SU-DHL-6 (cell line): ENCODE results near the gene CDH3.

Source experiments
- H2AFZ ChIP-seq: fragments of 200-600 bp; sonication (generic); 2 replicates; pipeline ENCODE4 v1.6.1; 2014; ENCODE audit warnings: low read depth, mild to moderate bottlenecking, moderate library complexity, mixed read lengths, antibody characterized with exemption, low read length; ENCODE audit not compliant: severe bottlenecking
- H3F3A ChIP-seq: fragments of 200-600 bp; shearing (Covaris generic); 2 replicates; pipeline ENCODE4 v1.6.0; 2016; ENCODE audit warnings: antibody characterized with exemption, mild to moderate bottlenecking; ENCODE audit not compliant: insufficient read depth
- H3K27ac ChIP-seq: fragments of 200-600 bp; sonication (generic); 2 replicates; pipeline ENCODE4 v1.5.1; 2016; ENCODE audit warnings: low read depth, mild to moderate bottlenecking, low read length, moderate library complexity, mixed read lengths
- H3K27me3 ChIP-seq: fragments of 200-600 bp; sonication (generic), shearing (Covaris generic); 2 replicates; pipeline ENCODE4 v1.6.0; 2014; ENCODE audit warnings: mild to moderate bottlenecking, low read length
- H3K36me3 ChIP-seq: fragments of 200-600 bp; sonication (generic); 2 replicates; pipeline ENCODE4 v1.6.1; 2014; ENCODE audit warnings: mild to moderate bottlenecking, low read length, mixed read lengths
- H3K4me2 ChIP-seq: fragments of 300-600, 200-600 bp; shearing (Covaris generic), sonication (generic); 2 replicates; pipeline ENCODE4 v1.6.0; 2014; ENCODE audit warnings: low read length, low read depth, mild to moderate bottlenecking; ENCODE audit not compliant: poor library complexity, severe bottlenecking
- H3K4me3 ChIP-seq: fragments of 200-600 bp; sonication (generic); 2 replicates; pipeline ENCODE4 v1.5.1; 2014; ENCODE audit warnings: antibody characterized with exemption, low read length, mild to moderate bottlenecking, mixed read lengths; ENCODE audit not compliant: insufficient read depth, poor library complexity, severe bottlenecking
- H3K79me2 ChIP-seq: fragments of 200-600 bp; sonication (generic); 2 replicates; pipeline ENCODE4 v1.6.1; 2014; ENCODE audit warnings: mild to moderate bottlenecking, low read length, moderate library complexity; ENCODE audit not compliant: insufficient read depth
- H3K9ac ChIP-seq: fragments of 200-600 bp; sonication (generic); 2 replicates; pipeline ENCODE4 v1.7.0; 2014; ENCODE audit warnings: mild to moderate bottlenecking, low read length
- H3K9me2 ChIP-seq: fragments of 200-600 bp; sonication (generic); replicated peaks from 2 replicates; pipeline ENCODE4 v1.6.1; 2014; ENCODE audit warnings: low read length; ENCODE audit not compliant: insufficient read depth
- H3K9me3 ChIP-seq: fragments of 200-600 bp; sonication (generic); 2 replicates; pipeline ENCODE4 v1.6.1; 2014; ENCODE audit warnings: low read length, mixed read lengths; ENCODE audit not compliant: insufficient read depth
- H4K20me1 ChIP-seq: fragments of 200-600 bp; sonication (generic); 2 replicates; pipeline ENCODE4 v1.6.1; 2014; ENCODE audit warnings: low read depth, mild to moderate bottlenecking, antibody characterized with exemption, low read length, moderate library complexity, mixed read lengths
- CTCF ChIP-seq: fragments of 200-600 bp; sonication (generic); IDR thresholded peaks from one replicate; pipeline ENCODE4 v1.5.1; 2017; ENCODE audit warnings: antibody characterized with exemption, mild to moderate bottlenecking, low read length, moderate library complexity; ENCODE audit not compliant: insufficient read depth, poor library complexity, severe bottlenecking
- EZH2phosphoT487 ChIP-seq: fragments of 200-600 bp; sonication (generic), shearing (Covaris generic); conservative IDR thresholded peaks from 2 replicates; pipeline ENCODE4 v1.6.1; 2018; ENCODE audit warnings: mild to moderate bottlenecking, antibody characterized with exemption, low read length, moderate library complexity, mixed read lengths

The CDH3 gene

GRCh38 chr16:68689921-68690320 is 44.8 kb downstream of the CDH3 start:
- no peaks in the 10 kb centered on the region for H3K36me3 ChIP-seq

GRCh38 chr16:68695575-68695974 is 50.5 kb downstream of the CDH3 start:
- H4K20me1 ChIP-seq = no peaks in the 10 kb centered on the region
- no peak overlapping the region for H3K27ac ChIP-seq
- no peak overlapping the region for H3K4me2 ChIP-seq
- no peaks in the 10 kb centered on the region for H3F3A ChIP-seq
- no peaks in the 10 kb centered on the region for H3K36me3 ChIP-seq
- TF ChIP-seq CTCF (no peak), EZH2phosphoT487 (no peak)
- H3K9ac ChIP-seq = no peak overlapping the region
- H3K9me3 ChIP-seq = no peaks in the 10 kb centered on the region
- no peaks in the 10 kb centered on the region for H3K9me2 ChIP-seq
- no peaks in the 10 kb centered on the region for H3K27me3 ChIP-seq
- no peak overlapping the region for H3K4me3 ChIP-seq
- no peaks in the 10 kb centered on the region for H3K79me2 ChIP-seq
- H2AFZ ChIP-seq = no peak overlapping the region

More at GRCh38 chr16:68689921-68690320, 44.8 kb downstream of the CDH3 start:
- Histone ChIP-seq H3K27ac (no peak overlapping the region), H4K20me1 (no peaks in the 10 kb centered on the region), H3K9me2 (no peaks in the 10 kb centered on the region), H2AFZ (no peak overlapping the region), H3K4me3 (no peak overlapping the region), H3F3A (no peaks in the 10 kb centered on the region), H3K9ac (no peak overlapping the region), H3K79me2 (no peaks in the 10 kb centered on the region), H3K9me3 (no peaks in the 10 kb centered on the region), H3K4me2 (no peak overlapping the region), H3K27me3 (no peaks in the 10 kb centered on the region)
- no peak for TF ChIP-seq EZH2phosphoT487
- no peak for TF ChIP-seq CTCF

- no peaks in the 10 kb centered on the region for H3K9me3 ChIP-seq
- H3K9me2 ChIP-seq = no peaks in the 10 kb centered on the region
- no peak overlapping the region for H2AFZ ChIP-seq
- TF ChIP-seq EZH2phosphoT487 = no peak
- no peak for TF ChIP-seq CTCF
- H3K36me3 ChIP-seq = no peaks in the 10 kb centered on the region
- H3K27ac ChIP-seq = no peak overlapping the region
- no peaks in the 10 kb centered on the region for H3F3A ChIP-seq
- H4K20me1 ChIP-seq = no peaks in the 10 kb centered on the region
- H3K4me3 ChIP-seq = no peak overlapping the region
- no peak overlapping the region for H3K4me2 ChIP-seq
- H3K79me2 ChIP-seq = no peaks in the 10 kb centered on the region
- H3K27me3 ChIP-seq = no peaks in the 10 kb centered on the region
- no peak overlapping the region for H3K9ac ChIP-seq
These were observed 51.4 kb downstream of the CDH3 start for GRCh38 chr16:68696514-68696913.

- no peak for TF ChIP-seq EZH2phosphoT487
- TF ChIP-seq CTCF = no peak
- no peak overlapping the region for H3K9ac ChIP-seq
- H3K4me2 ChIP-seq = no peak overlapping the region
- H3K27me3 ChIP-seq = no peaks in the 10 kb centered on the region
- no peaks in the 10 kb centered on the region for H3F3A ChIP-seq
- H3K27ac ChIP-seq = no peak overlapping the region
- H4K20me1 ChIP-seq = no peaks in the 10 kb centered on the region
- H3K9me3 ChIP-seq = no peaks in the 10 kb centered on the region
- H2AFZ ChIP-seq = no peak overlapping the region
- no peaks in the 10 kb centered on the region for H3K9me2 ChIP-seq
- H3K4me3 ChIP-seq = no peak overlapping the region
- H3K79me2 ChIP-seq = no peaks in the 10 kb centered on the region
- H3K36me3 ChIP-seq = no peaks in the 10 kb centered on the region
These were observed 53.0 kb downstream of the CDH3 start for GRCh38 chr16:68698091-68698490.
